A549 (cell line): ENCODE measurements around the gene PLEKHA7. TPM values are rescaled to one million over a fixed set of nuclear protein-coding genes. Genes with fewer than 3 reads are reported as not detected.

Experiments
- ATAC-seq, 2 experiments: fragments of 200-7000 bp in 1 of 2; fragments of >200 bp in 1 of 2; cut with Nextera tagmentation in 1 of 2; cut with Tn5 transposase in 1 of 2; 3 replicates each; pipeline versions ENCODE4 v1.8.0 to v1.9.1; 2018 to 2020; ENCODE audit warnings: mild to moderate bottlenecking in 1 of 2, moderate library complexity in 1 of 2
- CTCF ChIA-PET: fragments of 300-600 bp; sonication (Branson Sonifier 250); formaldehyde crosslinking; extraction: SDS; loops from one replicate; lab custom pipeline; 2021; ENCODE audit warnings: antibody characterized with exemption, inconsistent platforms; lab: Yijun Ruan, JAX
- POLR2A ChIA-PET: fragments of 350-600 bp; formaldehyde crosslinking; extraction: SDS; loops from one replicate; lab custom pipeline; 2021; ENCODE audit warnings: antibody characterized with exemption, inconsistent platforms; lab: Yijun Ruan, JAX
- DNase-seq, 2 experiments: peaks; one replicate each; pipeline versions ENCODE4 v3.0.0 to v3.0.0-alpha.2; 2011 to 2016; ENCODE audit warnings: low read depth in 1 of 2, low spot score in 1 of 2
- FAIRE-seq: peaks from 2 replicates; lab custom pipeline; 2011; peaks lifted over from hg19 to GRCh38; lab: Jason Lieb, UNC
- H3K27ac ChIP-seq, 2 experiments: fragments of >200 bp; sonication (Bioruptor Twin); formaldehyde crosslinking; 3 replicates each; pipeline ENCODE4 v1.5.1; 2016 to 2017
- H3K4me1 ChIP-seq: fragments of >200 bp; sonication (Bioruptor Twin); formaldehyde crosslinking; 3 replicates; pipeline ENCODE4 v1.6.1; 2016
- H3K4me2 ChIP-seq: fragments of >200 bp; sonication (Bioruptor Twin); formaldehyde crosslinking; 3 replicates; pipeline ENCODE4 v1.6.1; 2016
- H3K4me3 ChIP-seq: fragments of >200 bp; sonication (Bioruptor Twin); formaldehyde crosslinking; 3 replicates; pipeline ENCODE4 v1.5.1; 2016
- H3K9me3 ChIP-seq: fragments of >200 bp; sonication (Bioruptor Twin); formaldehyde crosslinking; 3 replicates; pipeline ENCODE4 v1.6.1; 2016
- CHD2 ChIP-seq: fragments of 150-350 bp; IDR thresholded peaks from 2 replicates; pipeline ENCODE4 v1.6.1; 2014; ENCODE audit warnings: low read length; ENCODE audit not compliant: partially characterized antibody
- CHD4 ChIP-seq: fragments of 200-600 bp; sonication (generic); IDR thresholded peaks from 2 replicates; pipeline ENCODE4 v1.6.1; 2016; ENCODE audit warnings: antibody characterized with exemption, mild to moderate bottlenecking, borderline replicate concordance
- EHF ChIP-seq: fragments of 250-450 bp; sonication (Bioruptor Pico); IDR thresholded peaks from 2 replicates; pipeline ENCODE4 v1.5.0; 2020; ENCODE audit warnings: mild to moderate bottlenecking
- EP300 ChIP-seq, 2 experiments: fragments of >200 bp; sonication (Bioruptor Twin); formaldehyde crosslinking; IDR thresholded peaks; 2 replicates in 1 of 2; 3 replicates in 1 of 2; pipeline ENCODE4 v1.6.1; 2016 to 2017
- FOXS1 ChIP-seq: fragments of 250-450 bp; sonication (Bioruptor Pico); IDR thresholded peaks from 2 replicates; pipeline ENCODE4 v1.5.0; 2020; ENCODE audit warnings: mild to moderate bottlenecking, moderate library complexity
- GATA3 ChIP-seq: IDR thresholded peaks from 2 replicates; pipeline ENCODE4 v1.6.1; 2012; ENCODE audit warnings: borderline replicate concordance
- HDAC2 ChIP-seq: fragments of 200-600 bp; sonication (generic); IDR thresholded peaks from 2 replicates; pipeline ENCODE4 v1.6.1; 2016
- HOXA7 ChIP-seq: fragments of 250-450 bp; sonication (Bioruptor Pico); IDR thresholded peaks from 2 replicates; pipeline ENCODE4 v1.5.0; 2020; ENCODE audit warnings: mild to moderate bottlenecking, moderate library complexity
- HOXB5 ChIP-seq: fragments of 250-450 bp; sonication (Bioruptor Pico); IDR thresholded peaks from 2 replicates; pipeline ENCODE4 v1.5.0; 2020; ENCODE audit warnings: mild to moderate bottlenecking, moderate library complexity
- JUN ChIP-seq, 2 experiments: fragments of >200 bp; sonication (Bioruptor Twin); formaldehyde crosslinking; IDR thresholded peaks; 2 replicates in 1 of 2; 3 replicates in 1 of 2; pipeline ENCODE4 v1.6.1; 2016 to 2017
- KDM1A ChIP-seq: fragments of 200-600 bp; sonication (generic); IDR thresholded peaks from 2 replicates; pipeline ENCODE4 v1.6.1; 2016; ENCODE audit warnings: low read depth, mild to moderate bottlenecking
- MAZ ChIP-seq: fragments of 150-350 bp; IDR thresholded peaks from 2 replicates; pipeline ENCODE4 v1.6.1; 2014; ENCODE audit warnings: antibody characterized with exemption, low read depth, low read length, borderline replicate concordance
- MYC ChIP-seq: IDR thresholded peaks from 2 replicates; pipeline ENCODE4 v1.6.1; 2012; ENCODE audit warnings: mild to moderate bottlenecking, inconsistent platforms, low read length, improper control_type of control experiment, borderline replicate concordance
- RAD21 ChIP-seq, 2 experiments: fragments of >200 bp in 1 of 2; sonication (Bioruptor Twin) in 1 of 2; formaldehyde crosslinking in 1 of 2; IDR thresholded peaks in 1 of 2; conservative IDR thresholded peaks in 1 of 2; 2 replicates in 1 of 2; 3 replicates in 1 of 2; pipeline ENCODE4 v1.6.1; 2012 to 2018; ENCODE audit warnings: inconsistent platforms in 1 of 2
- RARB ChIP-seq: fragments of 250-450 bp; sonication (Bioruptor Pico); IDR thresholded peaks from 2 replicates; pipeline ENCODE4 v1.8.0; 2021; ENCODE audit warnings: mild to moderate bottlenecking, moderate library complexity
- RFX5 ChIP-seq: fragments of 450-650 bp; IDR thresholded peaks from 2 replicates; pipeline ENCODE4 v1.7.1; 2014; ENCODE audit warnings: antibody characterized with exemption, mild to moderate bottlenecking, moderate library complexity
- SREBF2 ChIP-seq: fragments of 450-650 bp; IDR thresholded peaks from 2 replicates; pipeline ENCODE4 v1.6.1; 2014; ENCODE audit warnings: mild to moderate bottlenecking, moderate library complexity
- USF2 ChIP-seq: fragments of 450-650 bp; IDR thresholded peaks from 2 replicates; pipeline ENCODE4 v1.6.1; 2014; ENCODE audit warnings: antibody characterized with exemption
- ZC3H11A ChIP-seq: fragments of 450-650 bp; IDR thresholded peaks from 2 replicates; pipeline ENCODE4 v1.6.1; 2014; ENCODE audit warnings: antibody characterized with exemption, mild to moderate bottlenecking
- ZFP36 ChIP-seq: fragments of 450-650 bp; IDR thresholded peaks from 2 replicates; pipeline ENCODE4 v1.6.1; 2014; ENCODE audit warnings: borderline replicate concordance; ENCODE audit not compliant: partially characterized antibody
- ZSCAN20 ChIP-seq: fragments of 250-450 bp; sonication (Bioruptor Pico); IDR thresholded peaks from 2 replicates; pipeline ENCODE4 v1.8.0; 2022; ENCODE audit warnings: mild to moderate bottlenecking, moderate library complexity
- WGBS: methylation state at CpG from one replicate; pipeline ENCODE4 v1.1.6; 2017; ENCODE audit errors: missing lambda C conversion rate; 5-methylcytosine and 5-hydroxymethylcytosine counted together
- polyA plus RNA-seq, 4 experiments: library from polyadenylated mRNA; depleted of rRNA in 3 of 4; stranded (reverse); fragments of >200 nt; fragmentation: RNase III in 1 of 4; extraction: RNeasy Plus Mini Kit Qiagen cat#74134 plus additional on column Dnase treatment in 1 of 4; gene quantifications; 2 replicates in 3 of 4; 3 replicates in 1 of 4; pipeline ENCODE4 v1.2.3, GENCODE V29; 2011 to 2017
- TF ChIP-seq, protein P1 (sequence below): fragments of 250-450 bp; sonication (Bioruptor Pico); IDR thresholded peaks from 2 replicates; pipeline ENCODE4 v1.5.0; 2021; ENCODE audit warnings: mild to moderate bottlenecking, moderate library complexity, borderline replicate concordance
- TF ChIP-seq, protein P2 (sequence below): fragments of >200 bp; sonication (Bioruptor Twin); formaldehyde crosslinking; IDR thresholded peaks from 3 replicates; pipeline ENCODE4 v1.6.1; 2016

The PLEKHA7 gene
- polyA plus RNA-seq, 2 of the 4 experiments (the other 2 are of a cell fraction) = 8.7 to 13.8 TPM

DNA sequence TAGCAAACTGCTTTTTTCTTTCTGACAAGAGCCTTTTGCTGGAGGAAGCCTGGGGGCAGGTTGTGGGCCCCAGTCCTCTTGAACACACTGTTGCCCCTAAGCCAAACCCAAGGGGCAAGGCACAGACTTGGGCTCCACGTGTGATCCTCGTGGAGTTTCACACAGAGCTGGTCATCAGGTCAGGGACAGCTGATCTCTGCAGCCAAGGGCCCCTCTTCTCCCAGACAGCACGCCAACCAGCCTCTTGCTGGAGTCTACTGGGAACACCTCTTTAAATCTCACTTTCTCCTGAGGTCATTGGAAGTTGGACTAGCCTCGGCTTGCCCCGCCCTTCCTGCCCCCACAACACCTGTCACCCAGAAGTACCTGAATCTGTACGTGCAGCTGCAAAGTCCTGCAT is 235.9 kb downstream of the PLEKHA7 start (continued):
- TF ChIP-seq HOXB5 (CRISPR knock-in tag) (no peak), RFX5 (no peak), HDAC2 (no peak), EHF (CRISPR knock-in tag) (no peak), USF2 (no peak), ZSCAN20 (CRISPR knock-in tag) (no peak)
- TF ChIP-seq, protein P1, sequence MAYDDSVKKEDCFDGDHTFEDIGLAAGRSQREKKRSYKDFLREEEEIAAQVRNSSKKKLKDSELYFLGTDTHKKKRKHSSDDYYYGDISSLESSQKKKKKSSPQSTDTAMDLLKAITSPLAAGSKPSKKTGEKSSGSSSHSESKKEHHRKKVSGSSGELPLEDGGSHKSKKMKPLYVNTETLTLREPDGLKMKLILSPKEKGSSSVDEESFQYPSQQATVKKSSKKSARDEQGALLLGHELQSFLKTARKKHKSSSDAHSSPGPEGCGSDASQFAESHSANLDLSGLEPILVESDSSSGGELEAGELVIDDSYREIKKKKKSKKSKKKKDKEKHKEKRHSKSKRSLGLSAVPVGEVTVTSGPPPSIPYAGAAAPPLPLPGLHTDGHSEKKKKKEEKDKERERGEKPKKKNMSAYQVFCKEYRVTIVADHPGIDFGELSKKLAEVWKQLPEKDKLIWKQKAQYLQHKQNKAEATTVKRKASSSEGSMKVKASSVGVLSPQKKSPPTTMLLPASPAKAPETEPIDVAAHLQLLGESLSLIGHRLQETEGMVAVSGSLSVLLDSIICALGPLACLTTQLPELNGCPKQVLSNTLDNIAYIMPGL (CRISPR knock-in tag) = no peak
- TF ChIP-seq, protein P2, sequence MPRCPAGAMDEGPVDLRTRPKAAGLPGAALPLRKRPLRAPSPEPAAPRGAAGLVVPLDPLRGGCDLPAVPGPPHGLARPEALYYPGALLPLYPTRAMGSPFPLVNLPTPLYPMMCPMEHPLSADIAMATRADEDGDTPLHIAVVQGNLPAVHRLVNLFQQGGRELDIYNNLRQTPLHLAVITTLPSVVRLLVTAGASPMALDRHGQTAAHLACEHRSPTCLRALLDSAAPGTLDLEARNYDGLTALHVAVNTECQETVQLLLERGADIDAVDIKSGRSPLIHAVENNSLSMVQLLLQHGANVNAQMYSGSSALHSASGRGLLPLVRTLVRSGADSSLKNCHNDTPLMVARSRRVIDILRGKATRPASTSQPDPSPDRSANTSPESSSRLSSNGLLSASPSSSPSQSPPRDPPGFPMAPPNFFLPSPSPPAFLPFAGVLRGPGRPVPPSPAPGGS = no peak

DNA sequence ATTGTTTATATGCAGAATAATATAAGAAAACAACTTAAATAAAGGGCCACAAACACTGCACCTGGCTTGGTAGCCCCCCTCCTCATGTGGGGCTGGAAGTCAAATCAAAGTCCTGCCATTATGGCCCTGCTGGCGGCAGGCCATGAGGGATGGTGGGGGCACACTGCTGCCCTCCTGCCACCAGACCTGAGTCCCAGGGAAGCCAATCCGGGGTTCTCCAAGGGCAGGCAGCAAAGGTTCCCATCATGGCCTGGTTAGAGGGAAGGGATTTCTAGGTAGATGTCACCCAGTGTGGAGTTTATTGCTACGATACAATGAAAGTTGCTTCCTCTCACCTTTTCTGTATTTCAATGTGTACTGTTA is 236.6 kb downstream of the PLEKHA7 start:
- Histone ChIP-seq H3K27ac (no peak overlapping the region), H3K4me2 (no peak overlapping the region), H3K4me1 (no peaks in the 10 kb centered on the region; the same call in 1 of the 3 replicates), H3K4me3 (no peak overlapping the region), H3K9me3 (no peaks in the 10 kb centered on the region)
- POLR2A ChIA-PET = no interaction called here
- DNase-seq = no peak
- no peak for FAIRE-seq
- TF ChIP-seq EHF (CRISPR knock-in tag) (no peak), EP300 (IDR thresholded peaks at IDR 0.05) (no peak)
- ATAC-seq = no peak
- CTCF ChIA-PET = interaction anchor here (7.9 kb wide), 1 partner anchor 8 kb away, joined by 94 read pairs; no protein-coding TSS in a partner anchor
- WGBS = 91% methylated on average over 3 of the region's 3 CpGs

- POLR2A ChIA-PET = no interaction called here
Observed at GRCh38 chr11:16776711-16777612, 237.3 kb downstream of the PLEKHA7 start.

More at GRCh38 chr11:16776711-16777612, 237.3 kb downstream of the PLEKHA7 start:
- Histone ChIP-seq H3K9me3 (no peaks in the 10 kb centered on the region), H3K4me3 (no peak overlapping the region), H3K4me2 (no peak overlapping the region), H3K4me1 (no peaks in the 10 kb centered on the region; the same call in 1 of the 3 replicates), H3K27ac (no peak overlapping the region)
- CTCF ChIA-PET = interaction anchor here (7.9 kb wide), 1 partner anchor 9 kb away, joined by 94 read pairs; no protein-coding TSS in a partner anchor
- TF ChIP-seq MYC (no peak), RARB (CRISPR knock-in tag) (no peak), CHD2 (no peak), MAZ (no peak), RFX5 (no peak), SREBF2 (no peak), RAD21 (conservative IDR thresholded peaks at IDR 0.05 in 1 of 2, IDR thresholded peaks at IDR 0.05 in 1 of 2) (no peak), CHD4 (no peak), ZFP36 (no peak), JUN (IDR thresholded peaks at IDR 0.05) (no peak), GATA3 (no peak), ZSCAN20 (CRISPR knock-in tag) (no peak), ZC3H11A (no peak), HOXA7 (CRISPR knock-in tag) (no peak), HOXB5 (CRISPR knock-in tag) (no peak), FOXS1 (CRISPR knock-in tag) (no peak), KDM1A (no peak)
- FAIRE-seq = no peak
- WGBS = 81% methylated on average over 14 of the region's 14 CpGs
- no peak for ATAC-seq
- DNase-seq = no peak
